MM.1S (cell line): ENCODE data around the gene IFTAP.
A peak's percentile ranks its signal among the peaks of the same experiment; 100 is the strongest.

ENCODE experiments used
- DNase-seq: peaks from one replicate; pipeline ENCODE4 v3.0.0-alpha.2; 2015
- H2AFZ ChIP-seq: fragments of 300-600 bp; sonication (generic); 2 replicates; pipeline ENCODE4 v1.6.0; 2016; ENCODE audit warnings: antibody characterized with exemption, low read length
- H3F3A ChIP-seq: fragments of 300-600 bp; sonication (generic); 2 replicates; pipeline ENCODE4 v1.6.1; 2016; ENCODE audit warnings: mild to moderate bottlenecking, antibody characterized with exemption, low read length, moderate library complexity, mixed read lengths; ENCODE audit not compliant: insufficient read depth
- H3K27ac ChIP-seq: fragments of 300-600 bp; sonication (generic); 2 replicates; pipeline ENCODE4 v1.5.1; 2016; ENCODE audit warnings: mild to moderate bottlenecking, low read length
- H3K27me3 ChIP-seq: fragments of 300-600 bp; sonication (generic); replicated peaks from 2 replicates; pipeline ENCODE4 v1.6.0; 2016; ENCODE audit warnings: low read length; ENCODE audit not compliant: insufficient read depth
- H3K36me3 ChIP-seq: fragments of 300-600 bp; sonication (generic); replicated peaks from 2 replicates; pipeline ENCODE4 v1.6.1; 2016; ENCODE audit warnings: mild to moderate bottlenecking, low read length, mixed read lengths; ENCODE audit not compliant: insufficient read depth
- H3K4me1 ChIP-seq: fragments of 300-600 bp; sonication (generic); 2 replicates; pipeline ENCODE4 v1.6.1; 2016; ENCODE audit warnings: low read length, mixed read lengths
- H3K4me2 ChIP-seq: fragments of 300-600 bp; sonication (generic); 2 replicates; pipeline ENCODE4 v1.6.0; 2016; ENCODE audit warnings: low read depth, low read length
- H3K4me3 ChIP-seq: fragments of 300-600 bp; sonication (generic); 2 replicates; pipeline ENCODE4 v1.5.1; 2016; ENCODE audit warnings: low read length, mixed read lengths
- H3K79me2 ChIP-seq: fragments of 300-600 bp; sonication (generic); 2 replicates; pipeline ENCODE4 v1.6.1; 2016; ENCODE audit warnings: mixed run types, low read length, mixed read lengths
- H3K9ac ChIP-seq: fragments of 300-600 bp; sonication (generic); 2 replicates; pipeline ENCODE4 v1.6.1; 2016; ENCODE audit warnings: low read length, mixed read lengths
- H3K9me2 ChIP-seq: fragments of 300-600 bp; sonication (generic); replicated peaks from 2 replicates; pipeline ENCODE4 v1.6.1; 2016; ENCODE audit warnings: mild to moderate bottlenecking, low read length, mixed read lengths; ENCODE audit not compliant: insufficient read depth
- H3K9me3 ChIP-seq: fragments of 300-600 bp; sonication (generic); replicated peaks from 2 replicates; pipeline ENCODE4 v1.6.1; 2016; ENCODE audit warnings: mild to moderate bottlenecking, low read length, mixed read lengths; ENCODE audit not compliant: insufficient read depth
- H4K20me1 ChIP-seq: fragments of 300-600 bp; sonication (generic); 2 replicates; pipeline ENCODE4 v1.6.1; 2016; ENCODE audit warnings: mild to moderate bottlenecking, low read length, moderate library complexity, mixed read lengths; ENCODE audit not compliant: insufficient read depth
- CTCF ChIP-seq: fragments of 300-600 bp; sonication (generic); IDR thresholded peaks from 2 replicates; pipeline ENCODE4 v1.5.1; 2016; ENCODE audit warnings: antibody characterized with exemption, low read length, mixed read lengths
- EZH2 ChIP-seq: fragments of 300-600 bp; sonication (generic); optimal IDR thresholded peaks from 2 replicates; pipeline ENCODE3; 2017; ENCODE audit warnings: low read depth, mild to moderate bottlenecking, antibody characterized with exemption, low read length, mixed read lengths
- EZH2phosphoT487 ChIP-seq: fragments of 300-600 bp; sonication (generic); IDR thresholded peaks from 2 replicates; pipeline ENCODE4 v1.6.1; 2018; ENCODE audit warnings: antibody characterized with exemption, low read length

IFTAP gene

GRCh38 chr11:36683818-36684217 is 89.5 kb downstream of the IFTAP start:
- no peak overlapping the region for H3K27ac ChIP-seq
- no peaks in the 10 kb centered on the region for H3K9me3 ChIP-seq
- H3K4me3 ChIP-seq = no peak overlapping the region
- H3K4me1 ChIP-seq = no peaks in the 10 kb centered on the region
- no peaks in the 10 kb centered on the region for H3F3A ChIP-seq
- H3K79me2 ChIP-seq = no peaks in the 10 kb centered on the region
- no peak for TF ChIP-seq CTCF
- TF ChIP-seq EZH2 = no peak
- no peak for TF ChIP-seq EZH2phosphoT487
- no peaks in the 10 kb centered on the region for H3K9me2 ChIP-seq
- H3K36me3 ChIP-seq = no peaks in the 10 kb centered on the region
- no peak overlapping the region for H3K9ac ChIP-seq
- DNase-seq = no peak
- no peaks in the 10 kb centered on the region for H3K27me3 ChIP-seq
- no peak overlapping the region for H2AFZ ChIP-seq
- no peaks in the 10 kb centered on the region for H4K20me1 ChIP-seq
- no peak overlapping the region for H3K4me2 ChIP-seq

- TF ChIP-seq EZH2phosphoT487 (no peak), CTCF (no peak), EZH2 (no peak)
- H3K27me3 ChIP-seq = no peaks in the 10 kb centered on the region
- no peaks in the 10 kb centered on the region for H3K36me3 ChIP-seq
- H3K9ac ChIP-seq = no peak overlapping the region
- no peaks in the 10 kb centered on the region for H3K79me2 ChIP-seq
- H3K4me2 ChIP-seq = no peak overlapping the region
- H4K20me1 ChIP-seq = no peaks in the 10 kb centered on the region
- no peaks in the 10 kb centered on the region for H3K9me2 ChIP-seq
- H3K9me3 ChIP-seq = no peaks in the 10 kb centered on the region
- H2AFZ ChIP-seq = no peak overlapping the region
- no peaks in the 10 kb centered on the region for H3F3A ChIP-seq
- no peak overlapping the region for H3K27ac ChIP-seq
- peak; percentile 60 for DNase-seq
- H3K4me1 ChIP-seq = no peaks in the 10 kb centered on the region
- H3K4me3 ChIP-seq = no peak overlapping the region
Measured at GRCh38 chr11:36684840-36685801, 90.8 kb downstream of the IFTAP start.

GRCh38 chr11:36688132-36688531 is 93.8 kb downstream of the IFTAP start:
- Histone ChIP-seq H2AFZ (no peak overlapping the region), H3K79me2 (no peaks in the 10 kb centered on the region), H4K20me1 (no peaks in the 10 kb centered on the region), H3K9me2 (no peaks in the 10 kb centered on the region), H3K27me3 (no peaks in the 10 kb centered on the region), H3K4me2 (no peak overlapping the region), H3K9me3 (no peaks in the 10 kb centered on the region), H3K36me3 (no peaks in the 10 kb centered on the region), H3F3A (no peaks in the 10 kb centered on the region), H3K4me3 (no peak overlapping the region), H3K9ac (no peak overlapping the region), H3K27ac (no peak overlapping the region), H3K4me1 (no peaks in the 10 kb centered on the region)
- TF ChIP-seq EZH2phosphoT487 (no peak), EZH2 (no peak), CTCF (no peak)
- no peak for DNase-seq
